Endodermal cell (in vitro differentiated cells): ENCODE results near the gene PRTG. TPM values are rescaled to one million over a fixed set of nuclear protein-coding genes. Genes with fewer than 3 reads are reported as not detected.

Experiments
- DNase-seq: peaks from one replicate; pipeline ENCODE4 v3.0.0-alpha.2; 2017
- H3K27ac ChIP-seq: 2 replicates; pipeline ENCODE4 v1.5.1; 2013; ENCODE audit warnings: mild to moderate bottlenecking, low read depth, low read length, moderate library complexity
- H3K27me3 ChIP-seq: 2 replicates; pipeline ENCODE4 v1.6.1; 2013; ENCODE audit warnings: mild to moderate bottlenecking, low read length, moderate library complexity; ENCODE audit not compliant: insufficient read depth, control insufficient read depth, poor library complexity, severe bottlenecking
- H3K36me3 ChIP-seq: 2 replicates; pipeline ENCODE4 v1.7.0; 2013; ENCODE audit warnings: mild to moderate bottlenecking, low read length, moderate library complexity; ENCODE audit not compliant: control insufficient read depth, insufficient read depth
- H3K4me1 ChIP-seq: one replicate; pipeline ENCODE4 v1.7.0; 2013; ENCODE audit warnings: low read length; ENCODE audit not compliant: control insufficient read depth, insufficient read depth
- H3K4me3 ChIP-seq: 2 replicates; pipeline ENCODE4 v1.5.1; 2013; ENCODE audit warnings: mild to moderate bottlenecking, low read length, moderate library complexity
- H3K9ac ChIP-seq: 2 replicates; pipeline ENCODE4 v1.6.1; 2013; ENCODE audit warnings: mild to moderate bottlenecking, low read length, moderate library complexity; ENCODE audit not compliant: poor library complexity, severe bottlenecking; ENCODE audit errors: extremely low read depth
- H3K9me3 ChIP-seq: 2 replicates; pipeline ENCODE4 v1.6.1; 2013; ENCODE audit warnings: mild to moderate bottlenecking, low read length, moderate library complexity; ENCODE audit not compliant: control insufficient read depth
- H3K27ac Mint-ChIP-seq: 2 replicates; pipeline ENCODE4 v1.8.0; 2020; ENCODE audit warnings: mixed read lengths
- H3K27me3 Mint-ChIP-seq: 2 replicates; pipeline ENCODE4 v1.8.0; 2021; ENCODE audit warnings: mild to moderate bottlenecking, mixed read lengths; ENCODE audit not compliant: insufficient read depth
- H3K36me3 Mint-ChIP-seq: 2 replicates; pipeline ENCODE4 v1.8.0; 2020; ENCODE audit warnings: low read depth, mixed read lengths
- H3K4me1 Mint-ChIP-seq: 2 replicates; pipeline ENCODE4 v1.8.0; 2020; ENCODE audit warnings: mixed read lengths
- H3K4me3 Mint-ChIP-seq: 2 replicates; pipeline ENCODE4 v1.8.0; 2020; ENCODE audit warnings: mild to moderate bottlenecking, moderate library complexity, mixed read lengths
- H3K9me3 Mint-ChIP-seq: 2 replicates; pipeline ENCODE4 v1.8.0; 2020; ENCODE audit warnings: mild to moderate bottlenecking, mixed read lengths
- CTCF ChIP-seq: fragments of 200-600 bp; sonication (generic); conservative IDR thresholded peaks from 2 replicates; pipeline ENCODE4 v1.5.0; 2021; ENCODE audit warnings: antibody characterized with exemption, mild to moderate bottlenecking
- WGBS, 2 experiments: methylation state at CpG; one replicate each; pipeline versions ENCODE4 v1.1.5 to v1.1.7; 2013; ENCODE audit warnings: missing lambda C conversion rate in 2 of 2, mixed read lengths in 1 of 2; ENCODE audit not compliant: insufficient coverage in 1 of 2, insufficient read length in 1 of 2; 5-methylcytosine and 5-hydroxymethylcytosine counted together
- total RNA-seq, 2 donors: library from RNA; stranded (reverse); fragmentation: NEBNext Ultra II Directional in 1 of 2; extraction: Animal tissue kit (Norgen Biotek cat#: 25700) in 1 of 2; gene quantifications; 2 replicates in 1 of 2; 3 replicates in 1 of 2; pipeline ENCODE4 v1.2.1, GENCODE V29; 2021

PRTG gene
- total RNA-seq, 2 donors from 2014 or later = 32.6 to 51.5 TPM

- Mint-ChIP-seq H3K9me3 (no peaks in the 10 kb centered on the region), H3K4me3 (no peak overlapping the region), H3K27ac (no peak overlapping the region), H3K4me1 (peaks cover 9% of the 10 kb centered on the region), H3K27me3 (peaks cover 4% of the 10 kb centered on the region), H3K36me3 (no peaks in the 10 kb centered on the region)
- no peak overlapping the region for H3K9ac ChIP-seq
- 69 to 88% methylated on average over 2 of the region's 2 CpGs for WGBS, 2 experiments
- H3K27ac ChIP-seq = peak overlapping the region; percentile 78
- no peaks in the 10 kb centered on the region for H3K4me1 ChIP-seq
- DNase-seq = no peak
- no peaks in the 10 kb centered on the region for H3K36me3 ChIP-seq
- no peaks in the 10 kb centered on the region for H3K9me3 ChIP-seq
- H3K4me3 ChIP-seq = no peak overlapping the region
- TF ChIP-seq CTCF = no peak
- H3K27me3 ChIP-seq = no peaks in the 10 kb centered on the region
Observed at GRCh38 chr15:55676507-55676906, 66.4 kb downstream of the PRTG start.

GRCh38 chr15:55673287-55673686 lies 69.7 kb downstream of the PRTG start:
- Mint-ChIP-seq H3K4me3 (no peak overlapping the region), H3K9me3 (no peaks in the 10 kb centered on the region), H3K4me1 (peaks cover 9% of the 10 kb centered on the region), H3K27ac (no peak overlapping the region), H3K27me3 (peaks cover 4% of the 10 kb centered on the region), H3K36me3 (no peaks in the 10 kb centered on the region)
- no peak overlapping the region for H3K4me3 ChIP-seq
- 90 to 97% methylated on average over 10 of the region's 10 CpGs for WGBS, 2 experiments
- DNase-seq = peak; percentile 55
- no peaks in the 10 kb centered on the region for H3K9me3 ChIP-seq
- H3K36me3 ChIP-seq = no peaks in the 10 kb centered on the region
- no peaks in the 10 kb centered on the region for H3K27me3 ChIP-seq
- H3K27ac ChIP-seq = no peak overlapping the region
- H3K4me1 ChIP-seq = no peaks in the 10 kb centered on the region
- no peak for TF ChIP-seq CTCF
- H3K9ac ChIP-seq = no peak overlapping the region

- H3K9me3 ChIP-seq = no peaks in the 10 kb centered on the region
- Mint-ChIP-seq H3K4me1 (peaks cover 3% of the 10 kb centered on the region), H3K27me3 (peaks cover 2% of the 10 kb centered on the region), H3K9me3 (no peaks in the 10 kb centered on the region), H3K36me3 (no peaks in the 10 kb centered on the region), H3K4me3 (no peak overlapping the region), H3K27ac (no peak overlapping the region)
- H3K36me3 ChIP-seq = no peaks in the 10 kb centered on the region
- no peak for DNase-seq
- H3K4me3 ChIP-seq = no peak overlapping the region
- H3K4me1 ChIP-seq = no peaks in the 10 kb centered on the region
- 68 to 82% methylated on average over 3 of the region's 3 CpGs for WGBS, 2 experiments
- H3K27me3 ChIP-seq = no peaks in the 10 kb centered on the region
- H3K9ac ChIP-seq = no peak overlapping the region
- H3K27ac ChIP-seq = peak overlapping the region; percentile 79
- no peak for TF ChIP-seq CTCF
Observed at GRCh38 chr15:55669270-55669669, 73.7 kb downstream of the PRTG start.
